Middle frontal gyrus (tissue), 1 donor: ENCODE measurements around the gene DCLK3.

Experiments
- DNase-seq: peaks from one replicate; pipeline ENCODE4 v3.0.0-alpha.2; 2015; ENCODE audit warnings: low spot score; ENCODE audit errors: extremely low spot score

DCLK3 gene

DNA sequence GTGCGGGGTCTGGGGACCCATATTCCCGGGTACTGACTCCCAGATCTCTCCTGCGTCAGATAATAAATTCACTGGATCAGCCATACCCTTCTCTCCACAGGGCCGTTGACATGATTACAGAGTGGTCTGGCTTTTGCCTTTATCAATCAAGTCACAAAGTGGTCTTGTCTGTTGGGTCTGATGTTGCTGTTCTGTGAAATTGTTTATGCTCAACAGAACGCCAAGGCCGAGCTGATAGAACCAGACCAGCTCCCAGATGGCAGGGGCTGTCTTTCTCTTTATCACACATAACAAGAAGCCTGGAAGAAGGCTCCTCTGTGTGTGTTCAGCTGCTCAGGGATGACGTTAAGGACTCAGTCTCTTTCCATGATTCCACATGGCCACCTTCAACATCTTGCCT is 751 bp upstream of the DCLK3 start:
- DNase-seq = no peak

DNA sequence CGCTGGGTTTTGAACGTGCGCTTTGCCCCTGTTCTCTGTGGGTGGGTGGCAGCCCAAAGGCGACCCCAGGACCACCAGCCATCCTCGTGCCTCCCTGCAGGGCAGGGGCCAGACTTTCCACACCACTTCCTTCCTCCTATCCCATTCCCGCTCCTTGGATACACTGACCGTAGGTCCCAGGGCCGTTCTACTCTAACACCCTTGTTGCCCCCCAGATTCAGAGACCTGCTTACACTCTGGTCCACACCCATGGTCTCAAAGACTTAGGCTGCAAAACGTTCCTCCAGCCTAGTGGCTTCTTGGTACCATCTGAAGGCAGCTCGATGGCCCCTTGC is 318 bp upstream of the DCLK3 start:
- no peak for DNase-seq

DNA sequence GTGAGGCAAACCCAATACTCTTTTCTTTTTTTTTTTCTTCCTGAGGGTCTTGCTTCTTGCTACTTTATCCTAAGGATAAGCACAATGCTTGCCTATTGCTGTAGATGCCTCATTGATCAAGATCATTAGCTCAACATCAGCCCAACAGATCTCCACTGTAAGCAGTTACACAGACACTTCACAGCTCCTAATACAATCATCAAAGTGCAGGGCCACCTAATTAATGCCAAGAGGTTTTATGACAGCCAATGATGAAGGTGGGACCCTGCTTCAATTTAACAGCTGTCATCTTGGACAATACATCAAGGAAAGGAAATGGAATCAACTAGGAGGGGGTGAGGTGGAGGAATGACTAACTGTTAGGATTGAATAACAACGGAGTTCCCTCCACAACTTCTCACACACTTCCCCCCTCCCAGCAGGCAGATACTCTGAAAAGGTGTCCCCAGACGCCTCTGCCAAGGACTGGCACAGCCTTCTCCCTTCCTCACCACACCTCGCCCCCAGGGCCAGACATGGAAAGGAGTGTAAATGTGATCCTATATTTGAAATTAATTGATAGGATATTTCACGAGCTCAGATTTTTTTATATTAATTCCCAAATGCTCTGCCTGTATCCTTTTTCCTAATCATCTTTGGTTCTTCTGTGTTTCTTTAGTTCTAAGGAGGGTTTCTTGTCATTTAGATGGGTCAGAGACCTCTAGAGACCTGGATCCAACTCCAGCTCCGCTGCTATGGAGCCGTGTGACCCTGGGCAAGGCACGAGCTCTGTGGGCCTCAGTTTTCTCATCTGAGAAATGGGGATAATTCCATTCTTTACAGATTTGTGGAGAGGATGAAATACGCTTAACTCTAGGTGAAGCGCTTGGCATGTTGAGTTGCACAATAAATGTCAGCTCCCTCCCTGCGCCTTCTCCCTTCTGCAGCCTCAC is 1.2 kb downstream of the DCLK3 start:
- DNase-seq = no peak

DNA sequence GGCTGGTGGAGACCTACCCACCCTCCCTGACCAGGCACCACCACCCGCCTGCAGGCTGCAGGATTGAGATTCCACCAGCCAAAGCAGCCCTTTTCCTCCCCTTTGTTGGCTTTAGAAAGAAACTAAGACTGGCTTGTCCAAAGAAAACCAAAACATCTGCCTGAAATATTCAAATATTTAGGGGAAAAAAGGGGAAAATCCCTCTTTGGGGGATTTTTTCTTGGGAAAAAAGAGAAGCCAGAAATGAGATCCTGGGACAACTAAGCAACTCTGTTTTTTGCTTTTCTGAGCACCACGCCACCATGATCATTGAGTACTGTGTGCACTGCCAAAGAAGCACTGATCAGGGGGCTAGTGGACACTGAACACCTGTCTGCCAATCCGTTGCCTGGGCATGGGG is 2.6 kb downstream of the DCLK3 start:
- no peak for DNase-seq

DNA sequence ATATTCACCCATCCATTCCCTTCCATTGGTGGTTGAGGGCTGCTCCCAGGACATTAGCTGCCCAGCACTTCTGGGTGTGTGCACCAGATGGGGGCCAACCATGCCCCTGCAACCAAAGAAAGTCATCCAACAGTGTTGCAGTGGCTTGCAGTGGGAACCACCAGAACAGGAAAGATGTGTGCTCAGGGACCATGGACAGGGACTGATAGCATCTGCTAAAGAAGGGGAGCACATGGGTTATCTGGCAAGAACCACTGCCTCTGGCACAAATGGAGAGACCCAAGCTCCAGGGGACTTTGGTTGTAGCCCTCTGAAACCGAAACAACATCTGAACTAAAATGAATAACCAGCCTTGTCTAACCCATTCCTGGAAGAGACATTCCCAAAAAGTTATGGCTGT is 8.1 kb downstream of the DCLK3 start:
- DNase-seq = no peak

DNA sequence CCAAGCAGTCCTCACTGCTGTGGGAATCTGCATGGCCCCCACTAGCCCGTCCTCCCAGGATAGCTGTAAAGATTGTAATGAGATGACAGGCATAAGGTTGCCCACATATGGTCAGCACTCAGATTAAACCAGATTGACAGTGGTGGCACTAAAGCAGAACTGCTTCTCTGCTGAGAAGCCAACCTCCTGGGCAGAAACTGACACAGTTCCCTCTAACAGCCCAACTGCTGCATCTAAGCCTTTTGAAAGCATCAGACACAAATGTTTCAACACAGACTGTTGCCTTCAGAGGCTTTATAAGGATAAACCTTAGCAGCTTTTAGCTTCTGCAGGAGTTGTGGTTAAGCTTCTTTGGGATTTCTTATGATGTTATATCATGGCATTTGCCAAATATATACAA is 13.0 kb downstream of the DCLK3 start:
- no peak for DNase-seq

DNA sequence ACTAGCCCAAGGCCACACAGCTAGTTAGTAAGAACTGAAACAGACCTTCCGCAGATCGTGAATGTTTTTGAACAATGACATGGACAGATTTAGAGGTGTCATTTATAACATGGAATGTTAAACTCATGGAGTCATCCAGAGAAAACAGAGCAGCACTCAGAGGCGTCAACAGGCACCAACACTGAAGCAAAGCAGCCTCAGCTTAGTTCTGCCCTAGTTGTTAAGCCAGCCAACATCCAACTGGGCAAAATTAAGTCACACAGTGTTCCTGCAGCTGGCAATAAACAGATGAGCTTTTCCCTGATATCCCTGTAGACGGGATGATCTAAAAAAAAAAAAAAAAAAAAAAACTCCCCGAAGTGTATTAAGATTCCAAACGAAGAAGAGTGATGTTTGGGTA is 13.6 kb downstream of the DCLK3 start:
- no peak for DNase-seq

DNA sequence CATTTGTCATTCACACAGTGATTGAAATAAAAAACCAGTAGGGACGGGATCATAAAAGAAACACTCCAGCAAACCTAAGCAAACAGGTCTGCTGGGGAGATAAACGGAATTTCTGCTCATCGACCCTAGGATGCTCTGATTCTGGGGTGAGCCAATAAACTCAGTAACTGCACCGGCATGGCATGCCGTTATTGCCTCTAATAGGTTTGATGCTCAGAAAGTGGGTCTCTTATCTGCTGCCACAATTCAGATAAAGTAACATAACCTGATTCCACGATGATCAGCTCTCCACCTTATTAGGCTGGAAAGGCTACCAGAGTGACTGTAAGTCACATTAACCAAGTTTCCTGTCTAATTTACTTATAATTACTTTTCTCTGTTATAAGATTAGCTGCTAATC is 19.6 kb downstream of the DCLK3 start:
- DNase-seq = no peak

DNA sequence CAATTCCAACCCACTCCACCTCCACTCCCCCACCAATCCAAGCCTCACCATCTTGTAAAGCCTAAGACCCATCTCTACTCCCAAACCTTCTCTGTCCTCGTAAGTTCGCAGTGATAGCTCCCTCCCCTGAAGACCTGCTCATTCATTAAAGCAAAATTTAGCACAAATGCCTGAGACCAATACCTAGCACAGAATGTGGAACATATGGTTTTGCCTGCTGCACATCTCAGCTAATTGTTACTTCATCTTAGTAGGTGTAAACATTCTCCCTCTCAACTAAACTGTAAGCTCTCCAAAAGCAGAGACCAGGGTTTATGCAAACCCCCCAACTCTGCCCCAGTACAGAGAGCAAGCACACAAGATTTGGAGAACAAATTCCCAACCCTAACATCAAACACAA is 20.5 kb downstream of the DCLK3 start:
- DNase-seq = no peak

DNA sequence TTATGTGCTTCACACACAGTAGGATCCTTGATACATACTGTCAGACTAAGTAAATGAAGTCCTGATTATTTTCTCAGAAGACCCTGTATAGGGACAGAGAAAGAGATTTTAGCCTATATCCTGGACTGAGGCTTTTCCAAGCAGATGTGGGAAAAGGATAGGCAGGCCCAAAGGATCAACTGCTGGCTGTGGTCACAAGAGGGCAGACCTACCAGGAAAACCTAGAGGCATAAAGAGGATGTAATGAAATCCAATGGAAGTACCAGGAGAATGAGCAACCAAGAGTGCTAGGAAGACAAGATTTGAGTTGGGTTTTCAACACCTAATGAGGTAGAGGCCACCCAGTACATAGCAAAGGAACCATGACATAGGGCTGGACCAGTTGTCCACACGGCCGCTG is 23.1 kb downstream of the DCLK3 start:
- DNase-seq = no peak

DNA sequence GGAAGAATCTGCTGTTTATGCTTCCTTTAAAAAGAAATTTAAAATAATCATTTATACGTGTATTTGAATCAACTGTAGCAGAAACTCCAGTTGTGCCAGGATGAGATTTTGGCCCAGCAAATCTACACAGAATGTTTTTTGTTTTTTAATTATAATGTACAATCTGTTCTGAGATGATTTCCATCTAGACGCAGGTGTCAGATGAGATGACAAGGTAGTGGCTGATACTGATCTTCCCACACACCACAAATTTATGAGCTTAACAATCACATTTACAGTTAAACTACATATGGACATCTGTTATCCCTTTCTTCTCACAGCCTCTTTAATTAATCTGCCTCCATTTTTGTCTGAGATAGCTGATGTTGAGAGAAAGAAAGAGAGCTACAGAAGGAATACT is 23.6 kb downstream of the DCLK3 start:
- no peak for DNase-seq

DNA sequence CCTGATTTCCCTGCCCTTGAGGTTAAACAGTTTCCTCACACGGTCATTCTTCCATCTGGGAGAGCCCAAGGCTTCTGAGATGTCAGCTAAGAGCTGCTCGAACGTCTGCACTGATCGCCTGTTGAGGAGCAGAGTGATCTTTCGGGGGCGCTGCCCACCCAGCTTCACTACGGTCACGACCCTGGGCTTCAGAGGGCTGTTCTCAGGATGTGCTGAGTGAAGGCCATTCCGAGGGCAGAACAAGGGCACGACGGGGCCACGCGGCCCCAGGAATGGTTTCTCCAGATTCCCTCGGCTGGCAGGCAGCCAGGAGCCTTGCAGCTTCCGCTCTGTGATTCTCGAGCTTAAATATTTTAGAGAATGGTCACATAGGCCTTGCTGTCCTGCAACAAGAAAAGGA is 25.7 kb downstream of the DCLK3 start:
- DNase-seq = no peak

DNA sequence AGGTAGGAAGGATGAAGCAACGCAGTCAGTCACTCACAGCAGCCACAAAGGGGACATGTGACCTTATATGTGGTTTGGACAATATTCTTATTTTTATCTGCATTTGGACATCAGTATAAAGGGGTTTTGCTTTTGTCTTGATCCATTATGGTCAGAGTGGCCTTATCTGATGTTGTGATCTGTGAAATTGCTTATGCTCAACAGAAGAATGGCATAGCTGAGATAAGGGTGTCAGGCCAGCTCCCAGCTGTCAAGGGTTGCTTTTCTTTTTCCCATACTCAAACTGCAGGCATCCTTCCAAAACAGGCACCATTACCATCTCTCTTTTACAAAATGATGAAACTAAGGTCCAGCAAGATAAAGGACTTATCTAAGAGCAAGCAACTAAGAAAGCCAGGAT is 28.1 kb downstream of the DCLK3 start:
- DNase-seq = no peak

DNA sequence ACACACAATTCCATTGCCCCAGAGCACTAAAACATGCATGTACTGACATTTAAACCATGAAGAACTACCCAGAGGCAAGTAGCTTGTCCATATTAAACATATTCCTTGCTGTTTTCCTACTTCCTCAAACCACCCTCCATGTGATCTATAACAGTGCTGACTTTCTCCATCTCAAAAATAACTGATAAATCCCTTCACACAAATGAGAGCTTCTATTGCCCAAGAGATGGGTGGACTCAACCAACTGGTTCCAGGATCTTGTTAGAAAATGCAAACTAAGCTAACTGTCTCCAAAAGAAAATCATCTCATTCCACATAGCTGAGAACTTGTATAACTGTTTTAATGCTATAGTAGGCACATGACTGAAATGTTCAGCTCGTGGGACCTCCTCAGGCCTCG is 29.6 kb downstream of the DCLK3 start:
- DNase-seq = no peak

DNA sequence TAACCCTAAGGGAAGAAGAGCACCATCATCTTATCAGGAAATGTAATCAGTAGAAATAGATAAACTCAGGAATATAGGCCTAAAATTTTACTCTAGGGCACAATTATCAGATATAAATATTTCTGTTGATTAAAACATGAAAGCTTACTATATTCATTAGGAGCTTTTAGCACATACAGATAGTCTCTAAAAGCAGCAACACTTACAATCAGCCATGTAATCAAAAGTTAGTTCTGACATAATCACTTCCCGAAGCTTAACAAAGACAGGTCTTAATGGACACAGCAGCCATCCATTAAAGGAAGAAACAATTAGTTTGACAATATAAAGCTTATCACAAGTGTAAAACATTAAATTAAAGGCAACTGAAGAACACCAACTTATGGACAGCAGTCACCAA is 30.6 kb downstream of the DCLK3 start:
- no peak for DNase-seq

DNA sequence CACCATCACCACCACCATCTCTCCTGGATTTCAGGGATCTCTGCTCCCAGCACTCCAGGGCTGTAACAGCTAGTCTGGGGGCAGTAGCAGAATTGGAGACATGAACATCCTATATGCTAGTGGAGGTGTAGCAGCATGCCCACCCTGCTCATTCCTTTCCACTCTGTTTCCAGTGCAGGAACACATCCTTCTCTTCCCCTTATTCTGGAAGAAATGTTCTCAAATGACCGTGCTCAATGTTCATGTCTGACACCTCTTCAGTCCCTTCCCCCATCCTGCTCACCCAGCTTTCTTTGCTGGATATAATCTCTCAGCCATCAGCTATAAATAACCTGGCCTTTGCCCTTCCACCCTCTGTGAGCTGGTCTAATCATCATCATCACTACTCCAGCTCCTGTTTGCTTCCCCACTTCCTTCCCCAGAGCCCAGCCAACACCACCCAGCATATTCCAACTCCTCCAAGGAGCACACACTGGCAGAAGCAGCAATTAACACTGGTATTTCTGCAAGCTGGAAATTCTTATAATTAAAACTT is 31.1 kb downstream of the DCLK3 start:
- DNase-seq = no peak

DNA sequence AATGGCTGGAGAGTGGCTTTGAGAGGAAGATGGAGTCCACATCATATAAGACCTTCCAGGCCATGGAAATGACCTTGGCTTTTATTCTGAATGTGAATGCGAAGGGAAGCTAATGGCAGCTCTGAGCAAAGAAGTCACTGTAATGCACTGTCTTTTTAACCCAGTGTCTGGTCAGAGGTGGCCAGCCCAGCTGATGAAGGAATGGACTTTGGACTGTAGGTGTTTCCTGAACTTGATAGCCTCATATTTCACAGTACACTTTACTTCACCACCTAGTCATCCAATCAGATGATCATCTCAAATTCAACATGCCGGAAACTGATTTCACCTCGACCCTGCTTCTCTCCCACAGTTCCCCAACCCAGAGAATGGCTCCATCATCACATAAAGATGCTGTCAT is 33.4 kb downstream of the DCLK3 start:
- no peak for DNase-seq

DNA sequence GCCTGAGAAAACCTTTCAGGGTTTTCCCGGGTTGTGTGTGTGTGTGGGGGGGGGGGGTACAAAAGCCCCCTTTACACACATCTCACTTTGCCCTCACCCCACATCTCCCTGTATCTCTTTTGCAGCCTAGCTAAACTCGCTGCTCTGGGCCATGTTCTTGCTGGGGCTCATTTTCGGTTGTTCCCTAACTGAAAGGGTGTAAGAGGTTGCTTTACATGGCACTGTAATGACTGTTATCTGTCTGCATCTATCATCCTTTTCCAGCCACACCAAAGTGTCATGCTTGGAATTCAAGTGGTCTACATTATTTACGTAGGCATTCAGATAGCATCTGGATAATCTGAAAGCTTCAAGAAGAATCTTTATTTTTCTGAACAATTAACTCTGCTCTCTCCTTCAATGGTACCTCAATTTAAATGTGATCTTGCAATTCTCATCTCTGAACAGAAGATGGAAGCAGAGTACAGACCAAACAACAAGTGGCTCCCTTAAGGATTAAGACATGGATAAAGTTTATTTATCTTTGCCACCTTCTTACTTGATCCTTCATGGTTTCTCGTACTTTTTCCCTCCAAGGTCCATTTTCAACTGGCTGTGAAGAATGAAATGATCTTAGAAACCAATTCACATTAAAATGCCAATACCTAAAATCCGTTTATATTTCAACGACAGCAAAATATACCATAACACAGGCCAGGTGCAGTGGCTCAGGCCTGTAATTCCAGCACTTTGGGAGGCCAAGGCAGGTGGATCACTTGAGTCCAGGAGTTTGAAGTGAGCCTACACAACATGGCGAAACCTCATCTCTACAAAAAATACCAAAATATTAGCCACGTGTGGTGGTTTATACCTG is 34.9 kb downstream of the DCLK3 start:
- peak; percentile 46 for DNase-seq

DNA sequence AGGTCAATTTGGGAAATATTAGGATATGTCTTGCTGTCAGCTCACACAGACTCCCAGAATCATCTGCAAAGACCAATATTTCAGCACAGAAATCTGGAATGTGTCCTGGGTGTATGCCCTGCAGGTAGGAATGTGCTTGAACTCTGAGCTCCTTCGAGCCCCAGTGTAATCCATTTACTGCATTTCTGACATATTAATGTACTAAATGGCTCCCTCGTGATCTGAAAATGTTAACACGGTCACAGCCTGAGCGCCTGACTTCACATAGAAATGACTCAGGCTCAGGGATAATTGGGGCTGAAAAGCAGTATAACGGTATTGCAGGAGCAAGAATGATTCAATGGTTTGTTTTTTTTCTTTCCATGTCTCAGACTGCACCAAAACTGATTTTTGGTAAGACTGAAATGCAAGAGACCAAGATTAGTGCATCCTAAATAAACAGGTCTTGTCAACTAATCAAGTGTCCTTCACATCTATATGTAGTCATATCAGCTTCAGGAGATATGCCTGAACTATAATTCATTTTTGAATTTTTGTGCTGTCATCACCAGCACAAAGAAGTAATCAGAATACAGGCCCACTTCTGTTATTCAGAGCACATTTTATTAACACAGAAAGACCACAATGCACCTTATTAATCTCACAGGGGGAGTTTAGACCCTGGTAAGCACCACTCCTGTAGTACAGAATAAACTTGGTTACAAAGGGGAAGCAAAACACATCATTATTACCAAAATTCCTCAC is 49.8 kb downstream of the DCLK3 start:
- DNase-seq = no peak

DNA sequence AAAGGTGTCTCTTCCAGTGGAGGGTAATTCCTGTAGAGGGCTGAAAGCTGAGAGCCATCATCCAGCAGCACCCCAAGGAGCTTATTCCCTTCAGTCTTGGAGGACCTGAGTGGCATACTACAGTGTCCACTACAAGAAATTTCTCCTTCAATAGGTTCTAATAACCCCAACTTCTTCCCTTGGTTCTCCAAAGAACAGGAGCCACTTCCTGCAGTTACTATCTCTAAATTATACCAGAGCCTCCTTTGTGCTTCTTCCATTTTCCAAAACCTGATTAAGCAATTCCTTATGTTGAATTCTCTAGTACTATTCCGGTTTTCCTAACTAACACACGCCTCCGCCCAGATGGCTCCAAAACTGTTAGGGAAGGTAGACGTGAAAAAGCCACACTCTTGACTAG is 50.4 kb downstream of the DCLK3 start:
- DNase-seq = no peak

DNA sequence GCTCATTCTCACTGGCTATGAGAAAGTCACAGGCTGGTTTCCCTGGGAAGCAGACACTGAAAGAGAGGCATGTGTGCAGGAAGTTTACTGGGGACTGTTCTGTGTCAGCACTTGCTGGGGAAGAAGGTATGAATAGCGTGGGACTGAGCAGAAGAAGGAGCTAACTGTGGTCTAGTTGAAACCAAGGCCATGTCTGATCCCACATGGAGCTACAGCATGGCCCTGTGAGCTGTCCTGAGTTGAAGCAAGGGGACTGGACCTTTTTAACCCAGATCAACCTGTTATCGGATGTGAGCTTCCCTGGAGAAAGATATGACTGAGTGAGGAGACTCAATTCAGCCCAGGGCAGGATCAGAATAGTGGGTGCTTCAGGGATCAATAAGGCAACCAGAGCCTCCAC is 53.7 kb downstream of the DCLK3 start:
- DNase-seq = no peak
